ENCODE results near the gene NPDC1.
"Not testable (repeated sequence)": the region's sequence is repeated elsewhere in the genome, so short reads cannot be mapped to it uniquely, and the experiment has no call there.

Gene NPDC1

GRCh38 chr9:137009217-137009616, 36.8 kb downstream of the NPDC1 start:
- DNase-seq = no peak

GRCh38 chr9:137008312-137008711, 37.7 kb downstream of the NPDC1 start:
- DNase-seq = no peak

GRCh38 chr9:137007816-137008270, 38.1 kb downstream of the NPDC1 start:
- DNase-seq = no peak

GRCh38 chr9:137007108-137007815, 38.7 kb downstream of the NPDC1 start:
- peak; percentile 21 for DNase-seq

- DNase-seq = no peak
Observed at GRCh38 chr9:137006116-137007003, 39.6 kb downstream of the NPDC1 start.

- DNase-seq = not testable (repeated sequence)
Observed at GRCh38 chr9:137004285-137004684, 41.7 kb downstream of the NPDC1 start.

- DNase-seq = no peak
Observed at GRCh38 chr9:137002646-137003041, 43.3 kb downstream of the NPDC1 start.

- DNase-seq = no peak
Observed at GRCh38 chr9:137001857-137002645, 43.9 kb downstream of the NPDC1 start.

- DNase-seq = no peak
Observed at GRCh38 chr9:137000177-137000930, 45.6 kb downstream of the NPDC1 start.

GRCh38 chr9:136997830-136998234, 48.1 kb downstream of the NPDC1 start:
- no peak for DNase-seq

- DNase-seq = no peak
Observed at GRCh38 chr9:136997371-136997770, 48.6 kb downstream of the NPDC1 start.

- DNase-seq = peak; percentile 39
Observed at GRCh38 chr9:136996361-136997292, 49.4 kb downstream of the NPDC1 start, which contains the start of gene CLIC3. TSS of gene CLIC3 (minus strand) at chr9:136996568. CDS start at chr9:136996543, 25 bp downstream.

- no peak for DNase-seq
Observed at GRCh38 chr9:136995772-136996311, 50.1 kb downstream of the NPDC1 start.

- no peak for DNase-seq
Observed at GRCh38 chr9:136995362-136995761, 50.6 kb downstream of the NPDC1 start.

GRCh38 chr9:136994888-136995230, 51.1 kb downstream of the NPDC1 start:
- no peak for DNase-seq

GRCh38 chr9:136994180-136994887, 51.6 kb downstream of the NPDC1 start:
- DNase-seq = no peak

GRCh38 chr9:136992819-136993369, 53.1 kb downstream of the NPDC1 start:
- no peak for DNase-seq

GRCh38 chr9:136991993-136992818, 53.8 kb downstream of the NPDC1 start, which contains the start of gene PAXX:
TSS of gene PAXX (plus strand) at chr9:136992422. CDS start at chr9:136992444, 22 bp downstream.
- DNase-seq = peak; percentile 85
